Measurements from ENCODE around the gene OARD1.

DNA sequence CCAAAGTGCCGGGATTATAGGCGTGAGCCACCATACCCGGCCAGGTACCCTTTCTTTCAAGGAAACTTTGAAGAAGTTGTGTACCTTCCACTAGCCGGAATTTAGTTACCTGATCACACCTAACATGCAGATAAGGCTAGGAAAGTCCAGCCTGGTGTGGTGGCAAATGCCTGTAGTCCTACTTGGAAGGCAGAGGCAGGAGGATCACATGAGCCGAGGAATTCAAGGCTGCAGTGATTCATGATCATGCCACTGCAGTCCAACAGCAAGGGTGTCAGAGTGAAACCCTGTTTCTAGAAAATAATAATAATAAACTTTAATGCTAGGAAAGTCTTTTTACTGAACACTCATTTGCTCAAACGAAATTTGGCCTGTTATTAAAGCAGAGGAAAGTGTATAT, 21.6 kb upstream of the OARD1 start:
- TF ChIP-seq, protein P1, sequence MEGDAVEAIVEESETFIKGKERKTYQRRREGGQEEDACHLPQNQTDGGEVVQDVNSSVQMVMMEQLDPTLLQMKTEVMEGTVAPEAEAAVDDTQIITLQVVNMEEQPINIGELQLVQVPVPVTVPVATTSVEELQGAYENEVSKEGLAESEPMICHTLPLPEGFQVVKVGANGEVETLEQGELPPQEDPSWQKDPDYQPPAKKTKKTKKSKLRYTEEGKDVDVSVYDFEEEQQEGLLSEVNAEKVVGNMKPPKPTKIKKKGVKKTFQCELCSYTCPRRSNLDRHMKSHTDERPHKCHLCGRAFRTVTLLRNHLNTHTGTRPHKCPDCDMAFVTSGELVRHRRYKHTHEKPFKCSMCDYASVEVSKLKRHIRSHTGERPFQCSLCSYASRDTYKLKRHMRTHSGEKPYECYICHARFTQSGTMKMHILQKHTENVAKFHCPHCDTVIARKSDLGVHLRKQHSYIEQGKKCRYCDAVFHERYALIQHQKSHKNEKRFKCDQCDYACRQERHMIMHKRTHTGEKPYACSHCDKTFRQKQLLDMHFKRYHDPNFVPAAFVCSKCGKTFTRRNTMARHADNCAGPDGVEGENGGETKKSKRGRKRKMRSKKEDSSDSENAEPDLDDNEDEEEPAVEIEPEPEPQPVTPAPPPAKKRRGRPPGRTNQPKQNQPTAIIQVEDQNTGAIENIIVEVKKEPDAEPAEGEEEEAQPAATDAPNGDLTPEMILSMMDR (IDR thresholded peaks at IDR 0.05; ENCODE audit: insufficient read depth, low read length, poor library complexity, severe bottlenecking) = no peak
- TF ChIP-seq EZH2phosphoT487 (conservative IDR thresholded peaks at IDR 0.05; ENCODE audit: low read length) = no peak

All from SU-DHL-6 (cell line).